A549 (cell line): Measurements from ENCODE around the gene MOCOS. TPM values are rescaled to one million over a fixed set of nuclear protein-coding genes. Genes with fewer than 3 reads are reported as not detected.

Experiments
- ATAC-seq, 2 experiments: fragments of 200-7000 bp in 1 of 2; fragments of >200 bp in 1 of 2; cut with Nextera tagmentation in 1 of 2; cut with Tn5 transposase in 1 of 2; 3 replicates each; pipeline versions ENCODE4 v1.8.0 to v1.9.1; 2018 to 2020; ENCODE audit warnings: mild to moderate bottlenecking in 1 of 2, moderate library complexity in 1 of 2
- CTCF ChIA-PET: fragments of 300-600 bp; sonication (Branson Sonifier 250); formaldehyde crosslinking; extraction: SDS; loops from one replicate; lab custom pipeline; 2021; ENCODE audit warnings: antibody characterized with exemption, inconsistent platforms; lab: Yijun Ruan, JAX
- POLR2A ChIA-PET: fragments of 350-600 bp; formaldehyde crosslinking; extraction: SDS; loops from one replicate; lab custom pipeline; 2021; ENCODE audit warnings: antibody characterized with exemption, inconsistent platforms; lab: Yijun Ruan, JAX
- DNase-seq, 2 experiments: peaks; one replicate each; pipeline versions ENCODE4 v3.0.0 to v3.0.0-alpha.2; 2011 to 2016; ENCODE audit warnings: low read depth in 1 of 2, low spot score in 1 of 2
- FAIRE-seq: peaks from 2 replicates; lab custom pipeline; 2011; peaks lifted over from hg19 to GRCh38; lab: Jason Lieb, UNC
- H3K27ac ChIP-seq, 2 experiments: fragments of >200 bp; sonication (Bioruptor Twin); formaldehyde crosslinking; 3 replicates each; pipeline ENCODE4 v1.5.1; 2016 to 2017
- H3K4me1 ChIP-seq: fragments of >200 bp; sonication (Bioruptor Twin); formaldehyde crosslinking; 3 replicates; pipeline ENCODE4 v1.6.1; 2016
- H3K4me2 ChIP-seq: fragments of >200 bp; sonication (Bioruptor Twin); formaldehyde crosslinking; 3 replicates; pipeline ENCODE4 v1.6.1; 2016
- H3K4me3 ChIP-seq: fragments of >200 bp; sonication (Bioruptor Twin); formaldehyde crosslinking; 3 replicates; pipeline ENCODE4 v1.5.1; 2016
- H3K9me3 ChIP-seq: fragments of >200 bp; sonication (Bioruptor Twin); formaldehyde crosslinking; 3 replicates; pipeline ENCODE4 v1.6.1; 2016
- BHLHE40 ChIP-seq: IDR thresholded peaks from 2 replicates; pipeline ENCODE4 v1.6.1; 2012; ENCODE audit warnings: low read depth, low read length, inconsistent platforms
- CEBPB ChIP-seq, 2 experiments: fragments of >200 bp in 1 of 2; sonication (Bioruptor Twin) in 1 of 2; formaldehyde crosslinking in 1 of 2; IDR thresholded peaks; 2 replicates each; pipeline ENCODE4 v1.6.1; 2012 to 2016
- CHD2 ChIP-seq: fragments of 150-350 bp; IDR thresholded peaks from 2 replicates; pipeline ENCODE4 v1.6.1; 2014; ENCODE audit warnings: low read length; ENCODE audit not compliant: partially characterized antibody
- ELK1 ChIP-seq: fragments of 150-350 bp; IDR thresholded peaks from 2 replicates; pipeline ENCODE4 v1.6.1; 2014; ENCODE audit warnings: low read depth, mild to moderate bottlenecking, low read length
- EP300 ChIP-seq, 2 experiments: fragments of >200 bp; sonication (Bioruptor Twin); formaldehyde crosslinking; IDR thresholded peaks; 2 replicates in 1 of 2; 3 replicates in 1 of 2; pipeline ENCODE4 v1.6.1; 2016 to 2017
- FOSB ChIP-seq: fragments of 250-450 bp; sonication (Bioruptor Pico); IDR thresholded peaks from 2 replicates; pipeline ENCODE4 v1.5.0; 2020; ENCODE audit warnings: mild to moderate bottlenecking, moderate library complexity
- FOSL2 ChIP-seq, 2 experiments: fragments of 450-650 bp in 1 of 2; fragments of >200 bp in 1 of 2; sonication (Bioruptor Twin) in 1 of 2; formaldehyde crosslinking; IDR thresholded peaks; 2 replicates each; pipeline versions ENCODE4 v1.5.0 to v1.6.1; 2016 to 2020; ENCODE audit warnings: mild to moderate bottlenecking in 1 of 2, moderate library complexity in 1 of 2
- FOXS1 ChIP-seq: fragments of 250-450 bp; sonication (Bioruptor Pico); IDR thresholded peaks from 2 replicates; pipeline ENCODE4 v1.5.0; 2020; ENCODE audit warnings: mild to moderate bottlenecking, moderate library complexity
- GATA3 ChIP-seq: IDR thresholded peaks from 2 replicates; pipeline ENCODE4 v1.6.1; 2012; ENCODE audit warnings: borderline replicate concordance
- HES2 ChIP-seq: fragments of >200 bp; sonication (Bioruptor Twin); formaldehyde crosslinking; IDR thresholded peaks from 2 replicates; pipeline ENCODE4 v1.6.1; 2016
- HEYL ChIP-seq: fragments of 250-450 bp; sonication (Bioruptor Pico); IDR thresholded peaks from 2 replicates; pipeline ENCODE4 v1.8.0; 2021; ENCODE audit warnings: mild to moderate bottlenecking, moderate library complexity
- HOXB13 ChIP-seq: fragments of 250-450 bp; sonication (Bioruptor Pico); IDR thresholded peaks from 2 replicates; pipeline ENCODE4 v1.5.0; 2020; ENCODE audit warnings: low read depth, mild to moderate bottlenecking, moderate library complexity
- HOXB5 ChIP-seq: fragments of 250-450 bp; sonication (Bioruptor Pico); IDR thresholded peaks from 2 replicates; pipeline ENCODE4 v1.5.0; 2020; ENCODE audit warnings: mild to moderate bottlenecking, moderate library complexity
- JUNB ChIP-seq: fragments of >200 bp; sonication (Bioruptor Twin); formaldehyde crosslinking; IDR thresholded peaks from 2 replicates; pipeline ENCODE4 v1.6.1; 2016
- KDM1A ChIP-seq: fragments of 200-600 bp; sonication (generic); IDR thresholded peaks from 2 replicates; pipeline ENCODE4 v1.6.1; 2016; ENCODE audit warnings: low read depth, mild to moderate bottlenecking
- MAX ChIP-seq: IDR thresholded peaks from 2 replicates; pipeline ENCODE4 v1.6.1; 2012
- NR3C1 ChIP-seq: fragments of >200 bp; sonication (Bioruptor Twin); formaldehyde crosslinking; IDR thresholded peaks from 3 replicates; pipeline ENCODE4 v1.6.1; 2017
- PBX3 ChIP-seq: IDR thresholded peaks from 2 replicates; pipeline ENCODE4 v1.6.1; 2012
- POLR2A ChIP-seq: IDR thresholded peaks from 2 replicates; pipeline ENCODE4 v1.6.1; 2012; ENCODE audit warnings: mild to moderate bottlenecking, low read length
- POLR2AphosphoS2 ChIP-seq: conservative IDR thresholded peaks from 2 replicates; pipeline ENCODE4 v1.6.1; 2012; ENCODE audit warnings: low read length, improper control_type of control experiment, inconsistent platforms
- RAD21 ChIP-seq, 2 experiments: fragments of >200 bp in 1 of 2; sonication (Bioruptor Twin) in 1 of 2; formaldehyde crosslinking in 1 of 2; IDR thresholded peaks in 1 of 2; conservative IDR thresholded peaks in 1 of 2; 2 replicates in 1 of 2; 3 replicates in 1 of 2; pipeline ENCODE4 v1.6.1; 2012 to 2018; ENCODE audit warnings: inconsistent platforms in 1 of 2
- RCOR1 ChIP-seq: fragments of 150-350 bp; IDR thresholded peaks from 2 replicates; pipeline ENCODE4 v1.6.1; 2014; ENCODE audit warnings: antibody characterized with exemption, low read length, low read depth
- REST ChIP-seq: fragments of 200-600 bp; sonication (generic); IDR thresholded peaks from 2 replicates; pipeline ENCODE4 v1.6.1; 2016; ENCODE audit warnings: antibody characterized with exemption, mild to moderate bottlenecking, moderate library complexity
- USF2 ChIP-seq: fragments of 450-650 bp; IDR thresholded peaks from 2 replicates; pipeline ENCODE4 v1.6.1; 2014; ENCODE audit warnings: antibody characterized with exemption
- ZSCAN20 ChIP-seq: fragments of 250-450 bp; sonication (Bioruptor Pico); IDR thresholded peaks from 2 replicates; pipeline ENCODE4 v1.8.0; 2022; ENCODE audit warnings: mild to moderate bottlenecking, moderate library complexity
- WGBS: methylation state at CpG from one replicate; pipeline ENCODE4 v1.1.6; 2017; ENCODE audit errors: missing lambda C conversion rate; 5-methylcytosine and 5-hydroxymethylcytosine counted together
- polyA plus RNA-seq, 4 experiments: library from polyadenylated mRNA; depleted of rRNA in 3 of 4; stranded (reverse); fragments of >200 nt; fragmentation: RNase III in 1 of 4; extraction: RNeasy Plus Mini Kit Qiagen cat#74134 plus additional on column Dnase treatment in 1 of 4; gene quantifications; 2 replicates in 3 of 4; 3 replicates in 1 of 4; pipeline ENCODE4 v1.2.3, GENCODE V29; 2011 to 2017

Gene MOCOS
- polyA plus RNA-seq, 2 of the 4 experiments (the other 2 are of a cell fraction): 2.7 to 8.1 TPM

GRCh38 chr18:36256094-36256493, 68.8 kb downstream of the MOCOS start:
- no peak overlapping the region for H3K4me2 ChIP-seq
- ChIA-PET POLR2A (no interaction called here), CTCF (interaction anchor here (1.2 kb wide), 1 partner anchor 25 kb away, joined by 3 read pairs; no protein-coding TSS in a partner anchor)
- H3K9me3 ChIP-seq: no peaks in the 10 kb centered on the region
- TF ChIP-seq ELK1 (no peak), PBX3 (no peak), HEYL (no peak), FOXS1 (no peak), HOXB13 (CRISPR knock-in tag) (no peak), USF2 (no peak), JUNB (no peak), CEBPB (IDR thresholded peaks at IDR 0.05) (no peak), HES2 (no peak), BHLHE40 (no peak), POLR2A (no peak), CHD2 (no peak)
- FAIRE-seq (no peak), DNase-seq (no peak), ATAC-seq (no peak)
- H3K4me3 ChIP-seq: no peak overlapping the region
- H3K4me1 ChIP-seq: no peaks in the 10 kb centered on the region
- H3K27ac ChIP-seq: no peak overlapping the region
- 86% methylated on average over 7 of the region's 7 CpGs for WGBS

GRCh38 chr18:36262971-36263370, 75.7 kb downstream of the MOCOS start:
- 93% methylated on average over 1 of the region's 1 CpG for WGBS
- FAIRE-seq: no peak
- TF ChIP-seq USF2: no peak
- no peak for TF ChIP-seq POLR2AphosphoS2
- no peak for TF ChIP-seq HOXB13 (CRISPR knock-in tag)
- TF ChIP-seq ZSCAN20 (CRISPR knock-in tag): no peak
- no peak for TF ChIP-seq POLR2A
- no peak for TF ChIP-seq FOSL2 (IDR thresholded peaks at IDR 0.05)
- no peak for TF ChIP-seq FOSL2 (CRISPR knock-in tag; IDR thresholded peaks at IDR 0.05)
- no peak for TF ChIP-seq KDM1A
- no peak for TF ChIP-seq RCOR1
- DNase-seq: no peak
- ATAC-seq: no peak
- ChIA-PET CTCF (interaction anchor here (0.6 kb wide), 1 partner anchor 22 kb away, joined by 3 read pairs; no protein-coding TSS in a partner anchor), POLR2A (no interaction called here)
- H3K4me1 ChIP-seq: no peaks in the 10 kb centered on the region
- no peaks in the 10 kb centered on the region for H3K9me3 ChIP-seq
- H3K4me2 ChIP-seq: no peak overlapping the region
- H3K27ac ChIP-seq: no peak overlapping the region
- H3K4me3 ChIP-seq: no peak overlapping the region

- Histone ChIP-seq H3K4me1 (no peaks in the 10 kb centered on the region), H3K4me2 (no peak overlapping the region), H3K27ac (no peak overlapping the region), H3K9me3 (no peaks in the 10 kb centered on the region), H3K4me3 (no peak overlapping the region)
- DNase-seq (no peak), FAIRE-seq (no peak), ATAC-seq (no peak)
- ChIA-PET CTCF (no interaction called here), POLR2A (no interaction called here)
- WGBS: 87% methylated on average over 6 of the region's 8 CpGs
- TF ChIP-seq HOXB5 (no peak), GATA3 (no peak), NR3C1 (no peak), MAX (no peak), FOSB (no peak), RAD21 (conservative IDR thresholded peaks at IDR 0.05 in 1 of 2, IDR thresholded peaks at IDR 0.05 in 1 of 2) (no peak), JUNB (no peak), RCOR1 (no peak), REST (no peak), EP300 (IDR thresholded peaks at IDR 0.05) (no peak), HEYL (no peak), HOXB13 (CRISPR knock-in tag) (no peak)
These were observed 77.0 kb downstream of the MOCOS start for GRCh38 chr18:36264283-36264682.
